Mesenchymal stem cell (in vitro differentiated cells and primary cell): Measurements from ENCODE around the gene RIMBP2.

Source experiments
- DNase-seq: peaks from one replicate; pipeline ENCODE4 v3.0.0-alpha.2; 2013
- H2AFZ ChIP-seq: one replicate; pipeline ENCODE4 v1.6.1; 2013; ENCODE audit warnings: low read depth, mild to moderate bottlenecking, control low read depth, inconsistent platforms, low read length, moderate library complexity
- H2AK5ac ChIP-seq: 2 replicates; pipeline ENCODE4 v1.6.1; 2013; ENCODE audit warnings: low read length, moderate library complexity, mild to moderate bottlenecking, inconsistent platforms; ENCODE audit not compliant: severe bottlenecking
- H2BK120ac ChIP-seq: one replicate; pipeline ENCODE4 v1.6.1; 2013; ENCODE audit warnings: low read depth, mild to moderate bottlenecking, inconsistent platforms, low read length, moderate library complexity
- H2BK12ac ChIP-seq, 2 experiments: one replicate each; pipeline ENCODE4 v1.6.1; 2013; ENCODE audit warnings: inconsistent platforms in 2 of 2, low read length in 2 of 2, mild to moderate bottlenecking in 2 of 2, moderate library complexity in 2 of 2, control low read depth in 1 of 2
- H2BK15ac ChIP-seq: one replicate; pipeline ENCODE4 v1.6.1; 2013; ENCODE audit warnings: mild to moderate bottlenecking, low read depth, inconsistent platforms; ENCODE audit not compliant: poor library complexity, severe bottlenecking
- H2BK5ac ChIP-seq: 2 replicates; pipeline ENCODE4 v1.6.1; 2013; ENCODE audit warnings: low read depth, mild to moderate bottlenecking, low read length, control low read depth, inconsistent platforms; ENCODE audit not compliant: poor library complexity, severe bottlenecking
- H3K14ac ChIP-seq, 2 experiments: one replicate each; pipeline ENCODE4 v1.6.1; 2013; ENCODE audit warnings: inconsistent platforms in 2 of 2, low read length in 2 of 2, control low read depth in 1 of 2, mild to moderate bottlenecking in 1 of 2, moderate library complexity in 1 of 2
- H3K18ac ChIP-seq, 2 experiments: one replicate each; pipeline ENCODE4 v1.6.1; 2013; ENCODE audit warnings: inconsistent platforms in 2 of 2, low read length in 2 of 2, control low read depth in 1 of 2, low read depth in 1 of 2, mild to moderate bottlenecking in 1 of 2
- H3K23ac ChIP-seq, 2 experiments: one replicate each; pipeline ENCODE4 v1.6.1; 2013; ENCODE audit warnings: inconsistent platforms in 2 of 2, low read length in 2 of 2, mild to moderate bottlenecking in 2 of 2, moderate library complexity in 2 of 2, control low read depth in 1 of 2
- H3K27ac ChIP-seq: 2 replicates; pipeline ENCODE4 v1.5.1; 2013; ENCODE audit warnings: mild to moderate bottlenecking, moderate library complexity, low read length, control low read depth, inconsistent platforms; ENCODE audit not compliant: poor library complexity, severe bottlenecking
- H3K27me3 ChIP-seq, 2 experiments: 2 replicates each; pipeline versions ENCODE4 v1.6.1 to v1.7.0; 2013; ENCODE audit warnings: low read length in 2 of 2, mild to moderate bottlenecking in 2 of 2, moderate library complexity in 2 of 2, control low read depth in 1 of 2, inconsistent platforms in 1 of 2; ENCODE audit not compliant: control insufficient read depth in 1 of 2, insufficient read depth in 1 of 2
- H3K36me3 ChIP-seq, 2 experiments: 2 replicates each; pipeline versions ENCODE4 v1.6.1 to v1.7.0; 2013; ENCODE audit warnings: low read length in 2 of 2, control low read depth in 1 of 2, inconsistent platforms in 1 of 2, low read depth in 1 of 2, mild to moderate bottlenecking in 1 of 2; ENCODE audit not compliant: insufficient read depth in 2 of 2, control insufficient read depth in 1 of 2
- H3K4ac ChIP-seq, 2 experiments: one replicate each; pipeline ENCODE4 v1.6.1; 2013; ENCODE audit warnings: inconsistent platforms in 2 of 2, low read length in 2 of 2, mild to moderate bottlenecking in 2 of 2, moderate library complexity in 2 of 2, control low read depth in 1 of 2, low read depth in 1 of 2
- H3K4me1 ChIP-seq: 2 replicates; pipeline ENCODE4 v1.6.1; 2013; ENCODE audit warnings: low read depth, low read length, control low read depth; ENCODE audit not compliant: control insufficient read depth, insufficient read depth
- H3K4me2 ChIP-seq: 2 replicates; pipeline ENCODE4 v1.6.1; 2013; ENCODE audit warnings: low read length, mild to moderate bottlenecking, inconsistent platforms; ENCODE audit not compliant: poor library complexity, severe bottlenecking
- H3K4me3 ChIP-seq, 2 experiments: 2 replicates each; pipeline versions ENCODE4 v1.5.1 to v1.7.0; 2013; ENCODE audit warnings: low read length in 2 of 2, mild to moderate bottlenecking in 2 of 2, control low read depth in 1 of 2, low read depth in 1 of 2; ENCODE audit not compliant: insufficient read depth in 1 of 2
- H3K79me1 ChIP-seq: replicated peaks from 2 replicates; pipeline ENCODE4 v1.6.1; 2013; ENCODE audit warnings: mild to moderate bottlenecking, control low read depth, low read length, inconsistent platforms; ENCODE audit not compliant: poor library complexity, severe bottlenecking
- H3K9ac ChIP-seq: 2 replicates; pipeline ENCODE4 v1.7.0; 2013; ENCODE audit warnings: mild to moderate bottlenecking, low read length, moderate library complexity
- H3K9me3 ChIP-seq: 2 replicates; pipeline ENCODE4 v1.7.0; 2013; ENCODE audit warnings: mild to moderate bottlenecking, low read length; ENCODE audit not compliant: control insufficient read depth
- H4K8ac ChIP-seq: one replicate; pipeline ENCODE4 v1.6.1; 2013; ENCODE audit warnings: inconsistent platforms, mild to moderate bottlenecking, low read length, moderate library complexity
- H4K91ac ChIP-seq: one replicate; pipeline ENCODE4 v1.6.1; 2013; ENCODE audit warnings: mild to moderate bottlenecking, low read length, inconsistent platforms
- WGBS: methylation state at CpG from one replicate; pipeline ENCODE4 v1.1.7; 2013; ENCODE audit warnings: mixed read lengths; 5-methylcytosine and 5-hydroxymethylcytosine counted together

RIMBP2 gene

GRCh38 chr12:130367003-130367402 is 349.1 kb downstream of the RIMBP2 start:
- Histone ChIP-seq H4K8ac (no peak overlapping the region), H3K14ac (no peak overlapping the region), H2AK5ac (no peak overlapping the region), H3K9me3 (no peaks in the 10 kb centered on the region), H3K27me3 (peaks cover 0 to 11% of the 10 kb centered on the region in 2 experiments), H3K27ac (no peak overlapping the region), H2AFZ (no peak overlapping the region), H4K91ac (no peak overlapping the region), H3K4ac (no peak overlapping the region), H3K23ac (no peak overlapping the region), H3K4me2 (no peak overlapping the region), H3K36me3 (no peaks in the 10 kb centered on the region), H3K4me1 (no peaks in the 10 kb centered on the region), H3K18ac (no peak overlapping the region), H3K79me1 (no peaks in the 10 kb centered on the region), H2BK120ac (no peak overlapping the region), H2BK5ac (no peak overlapping the region), H3K4me3 (no peak overlapping the region), H3K9ac (no peak overlapping the region), H2BK12ac (no peak overlapping the region), H2BK15ac (no peak overlapping the region)
- WGBS, result 67% methylated on average over 1 of the region's 2 CpGs
- no peak for DNase-seq

- Histone ChIP-seq H3K27ac (no peak overlapping the region), H3K9me3 (no peaks in the 10 kb centered on the region), H2BK120ac (no peak overlapping the region), H2BK15ac (no peak overlapping the region), H4K91ac (no peak overlapping the region), H3K14ac (no peak overlapping the region), H3K36me3 (no peaks in the 10 kb centered on the region), H3K9ac (no peak overlapping the region), H2BK12ac (no peak overlapping the region), H3K4ac (no peak overlapping the region), H2AFZ (no peak overlapping the region), H3K18ac (no peak overlapping the region), H3K4me2 (no peak overlapping the region), H3K79me1 (no peaks in the 10 kb centered on the region), H4K8ac (no peak overlapping the region), H3K23ac (no peak overlapping the region), H3K4me3 (no peak overlapping the region), H2BK5ac (no peak overlapping the region), H3K27me3 (peaks cover 0 to 9% of the 10 kb centered on the region in 2 experiments), H2AK5ac (no peak overlapping the region), H3K4me1 (no peaks in the 10 kb centered on the region)
- no peak for DNase-seq
- 80% methylated on average over 7 of the region's 7 CpGs for WGBS
Observed at GRCh38 chr12:130366159-130366558, 349.9 kb downstream of the RIMBP2 start.

- Histone ChIP-seq H4K8ac (no peak overlapping the region), H2BK15ac (no peak overlapping the region), H3K23ac (no peak overlapping the region), H3K4ac (no peak overlapping the region), H2BK5ac (no peak overlapping the region), H3K4me1 (no peaks in the 10 kb centered on the region), H3K18ac (no peak overlapping the region), H3K36me3 (no peaks in the 10 kb centered on the region), H2AFZ (no peak overlapping the region), H3K9me3 (no peaks in the 10 kb centered on the region), H2BK120ac (no peak overlapping the region), H3K27me3 (no peaks in the 10 kb centered on the region), H2AK5ac (no peak overlapping the region), H3K14ac (no peak overlapping the region), H2BK12ac (no peak overlapping the region), H3K27ac (no peak overlapping the region), H3K4me3 (no peak overlapping the region), H4K91ac (no peak overlapping the region), H3K9ac (no peak overlapping the region), H3K79me1 (no peaks in the 10 kb centered on the region), H3K4me2 (no peak overlapping the region)
- WGBS, result 71% methylated on average over 1 of the region's 2 CpGs
- DNase-seq, result no peak
Observed at GRCh38 chr12:130364578-130364977, 351.5 kb downstream of the RIMBP2 start.

- Histone ChIP-seq H3K9ac (no peak overlapping the region), H3K9me3 (no peaks in the 10 kb centered on the region), H3K27me3 (peaks cover 0 to 3% of the 10 kb centered on the region in 2 experiments), H3K27ac (no peak overlapping the region), H3K23ac (no peak overlapping the region), H2AFZ (no peak overlapping the region), H4K91ac (no peak overlapping the region), H3K36me3 (no peaks in the 10 kb centered on the region), H2BK15ac (no peak overlapping the region), H3K4ac (no peak overlapping the region), H3K14ac (no peak overlapping the region), H2AK5ac (no peak overlapping the region), H2BK120ac (no peak overlapping the region), H3K79me1 (no peaks in the 10 kb centered on the region), H3K4me1 (no peaks in the 10 kb centered on the region), H4K8ac (no peak overlapping the region), H3K4me2 (no peak overlapping the region), H2BK12ac (no peak overlapping the region), H3K4me3 (no peak overlapping the region), H3K18ac (no peak overlapping the region), H2BK5ac (no peak overlapping the region)
- 89% methylated on average over 4 of the region's 5 CpGs for WGBS
- no peak for DNase-seq
Observed at GRCh38 chr12:130362060-130362459, 354.0 kb downstream of the RIMBP2 start.
